ENCODE data around the gene ZNF202.

DNA sequence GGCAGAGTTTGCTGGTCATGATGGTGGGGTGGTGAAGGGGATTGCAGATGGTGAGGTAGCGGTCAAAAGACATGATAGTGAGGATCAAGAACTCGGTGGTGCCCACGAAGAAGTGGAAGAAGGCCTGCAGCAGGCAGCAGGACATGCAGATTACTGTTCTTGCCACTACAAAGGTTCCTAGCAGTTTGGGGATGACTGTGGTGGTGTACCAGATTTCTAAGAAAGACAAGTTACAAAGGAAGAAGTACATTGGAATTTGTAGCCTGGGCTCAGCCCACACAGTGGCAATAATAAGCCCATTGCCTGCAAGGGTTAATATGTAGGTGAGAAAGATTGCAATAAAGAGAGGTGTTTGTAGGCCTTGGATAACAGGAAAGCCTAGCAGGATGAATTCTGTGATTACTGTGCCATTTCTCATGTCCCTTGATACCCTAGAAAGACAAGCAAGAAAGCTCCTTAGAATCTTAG lies 12.7 kb upstream of the ZNF202 start, which contains the start of gene OR6X1:
- no peak for TF ChIP-seq POLR2A (IDR thresholded peaks at IDR 0.05)
- TF ChIP-seq, protein P1, sequence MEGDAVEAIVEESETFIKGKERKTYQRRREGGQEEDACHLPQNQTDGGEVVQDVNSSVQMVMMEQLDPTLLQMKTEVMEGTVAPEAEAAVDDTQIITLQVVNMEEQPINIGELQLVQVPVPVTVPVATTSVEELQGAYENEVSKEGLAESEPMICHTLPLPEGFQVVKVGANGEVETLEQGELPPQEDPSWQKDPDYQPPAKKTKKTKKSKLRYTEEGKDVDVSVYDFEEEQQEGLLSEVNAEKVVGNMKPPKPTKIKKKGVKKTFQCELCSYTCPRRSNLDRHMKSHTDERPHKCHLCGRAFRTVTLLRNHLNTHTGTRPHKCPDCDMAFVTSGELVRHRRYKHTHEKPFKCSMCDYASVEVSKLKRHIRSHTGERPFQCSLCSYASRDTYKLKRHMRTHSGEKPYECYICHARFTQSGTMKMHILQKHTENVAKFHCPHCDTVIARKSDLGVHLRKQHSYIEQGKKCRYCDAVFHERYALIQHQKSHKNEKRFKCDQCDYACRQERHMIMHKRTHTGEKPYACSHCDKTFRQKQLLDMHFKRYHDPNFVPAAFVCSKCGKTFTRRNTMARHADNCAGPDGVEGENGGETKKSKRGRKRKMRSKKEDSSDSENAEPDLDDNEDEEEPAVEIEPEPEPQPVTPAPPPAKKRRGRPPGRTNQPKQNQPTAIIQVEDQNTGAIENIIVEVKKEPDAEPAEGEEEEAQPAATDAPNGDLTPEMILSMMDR (IDR thresholded peaks at IDR 0.05 in 8 of 11, conservative IDR thresholded peaks at IDR 0.05 in 3 of 11) = no peak
